GM19035 (cell line): ENCODE results near the gene PLCH1.
"Not testable (repeated sequence)": the region's sequence is repeated elsewhere in the genome, so short reads cannot be mapped to it uniquely, and the experiment has no call there.

Experiments
- ATAC-seq: cut with Tn5 transposase; IDR thresholded peaks from one replicate; pipeline ENCODE4 v1.9.1; 2021; ENCODE audit not compliant: unreplicated experiment

Gene PLCH1

DNA sequence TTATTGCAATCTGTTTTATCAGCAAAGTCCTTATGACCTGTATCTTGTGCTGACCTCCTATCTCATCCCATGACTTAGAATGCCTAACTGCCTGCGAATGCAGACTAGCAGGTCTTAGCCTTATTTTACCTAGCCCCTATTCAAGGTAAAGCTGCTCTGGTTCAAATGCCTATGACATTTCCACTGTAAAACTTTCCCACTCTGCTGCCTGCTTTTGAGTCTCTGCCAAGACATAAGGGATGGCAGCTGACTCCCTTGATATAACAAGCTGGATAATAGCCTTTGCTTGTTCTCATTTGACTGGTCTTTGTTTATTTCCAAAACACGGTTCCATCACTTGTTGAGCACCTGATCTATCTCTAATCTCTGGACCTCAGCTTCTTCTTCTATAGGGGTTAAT is 319.5 kb downstream of the PLCH1 start:
- ATAC-seq = no peak

GRCh38 chr3:155424323-155424710 is 320.6 kb downstream of the PLCH1 start:
- no peak for ATAC-seq

DNA sequence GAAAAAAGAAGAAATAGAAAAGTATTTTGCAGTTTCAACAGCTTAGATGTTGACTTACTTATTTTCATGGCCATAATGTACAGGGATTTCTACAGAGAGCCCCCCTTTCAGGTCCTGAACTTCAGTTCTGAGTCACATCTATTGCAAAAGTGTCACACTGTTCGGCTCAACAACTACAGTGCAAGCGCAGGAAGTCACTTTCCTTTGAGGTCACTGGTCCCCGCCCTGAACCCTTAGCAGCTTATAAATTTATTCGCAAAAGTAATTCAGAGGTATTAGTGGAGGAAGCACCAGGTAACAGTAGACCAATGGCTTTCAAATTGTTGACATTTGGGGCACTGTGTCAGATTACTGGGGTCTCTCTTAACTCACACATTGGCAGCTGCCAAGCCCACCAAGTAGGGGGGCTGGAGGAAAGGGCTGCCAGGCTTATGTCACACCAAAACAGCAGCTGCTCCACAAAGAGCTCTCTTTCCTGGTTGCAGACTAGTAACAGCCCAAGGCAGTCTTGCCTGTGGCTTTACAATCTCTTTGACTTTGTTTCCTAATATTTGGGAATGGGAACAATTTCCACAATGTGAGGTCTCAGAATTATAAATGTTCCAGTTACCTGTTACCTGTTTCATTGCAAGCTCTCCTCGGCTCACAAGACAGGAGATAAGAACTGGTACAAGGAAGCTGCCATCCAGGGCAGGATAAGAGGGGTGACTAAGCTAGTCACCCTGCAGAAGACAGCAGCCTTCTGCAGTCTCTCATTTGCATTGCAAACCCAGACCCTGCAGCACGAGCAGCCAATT is 321.1 kb downstream of the PLCH1 start:
- ATAC-seq = no peak

- no peak for ATAC-seq
These were observed 323.9 kb downstream of the PLCH1 start for GRCh38 chr3:155420881-155421486.

DNA sequence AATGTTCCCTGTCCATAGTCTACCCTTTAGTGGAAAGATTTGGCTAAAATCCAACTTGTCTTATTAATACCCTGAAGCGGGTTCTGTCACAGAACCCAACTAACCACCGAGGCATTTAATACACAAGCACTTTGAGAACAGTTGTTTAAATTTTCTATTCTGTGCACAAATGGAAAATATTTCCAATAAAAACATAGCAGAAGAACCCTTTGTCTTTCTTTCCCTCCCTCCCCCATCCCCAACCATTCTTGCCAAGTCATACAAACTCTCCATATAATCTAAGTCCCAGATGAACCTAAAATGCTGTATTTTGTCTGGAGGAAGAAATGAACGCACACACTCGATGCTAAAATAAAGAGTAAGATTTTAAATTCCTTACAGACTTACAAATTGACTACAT is 324.5 kb downstream of the PLCH1 start:
- no peak for ATAC-seq

DNA sequence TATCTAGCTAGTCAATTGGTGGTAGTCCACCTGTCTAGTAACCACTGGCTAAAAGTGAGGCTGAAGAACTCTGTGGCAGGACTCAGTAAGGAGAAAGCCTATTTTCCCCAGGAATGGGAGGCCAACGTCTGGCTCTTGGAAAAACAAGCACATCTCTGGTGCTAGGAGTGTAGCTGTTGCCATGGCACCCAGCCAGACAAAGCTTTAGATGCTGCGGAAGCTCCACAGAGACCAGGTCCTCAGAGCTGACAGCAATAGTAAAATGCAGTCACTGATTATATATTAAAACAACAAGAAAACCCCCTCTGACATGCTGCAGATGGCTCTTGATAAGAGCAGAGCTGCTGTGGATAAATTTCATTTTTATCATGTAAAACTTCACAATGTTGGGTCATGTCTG is 326.5 kb downstream of the PLCH1 start:
- no peak for ATAC-seq

GRCh38 chr3:155417119-155417517 is 327.8 kb downstream of the PLCH1 start:
- no peak for ATAC-seq

DNA sequence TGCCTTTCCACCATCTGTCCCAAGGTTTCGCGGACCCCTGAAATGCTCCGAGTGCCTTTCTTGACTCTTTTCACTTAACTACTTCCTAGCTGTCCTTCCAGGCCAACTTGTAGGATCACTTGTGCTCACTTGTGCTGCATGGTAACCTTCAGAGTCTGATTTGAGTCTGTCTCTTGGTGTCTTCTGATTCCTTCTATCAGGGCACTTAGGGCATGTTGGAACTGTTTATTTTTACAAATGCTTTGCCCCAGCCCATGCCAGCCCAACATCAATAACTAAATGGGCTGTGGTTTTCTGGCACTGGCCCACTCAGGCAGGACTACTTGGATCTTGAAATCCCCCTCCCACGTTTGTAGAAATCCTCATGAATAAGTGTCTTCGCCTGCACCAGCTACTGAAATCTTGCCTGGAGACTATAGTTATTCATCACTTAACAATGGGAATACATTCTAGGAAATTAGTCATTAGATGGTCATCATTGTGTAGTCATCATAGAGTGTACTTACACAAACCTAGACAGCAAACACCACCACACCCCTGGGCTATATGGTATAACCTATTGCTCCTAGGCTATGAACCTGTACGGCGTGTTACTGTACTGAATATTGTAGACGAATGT is 328.3 kb downstream of the PLCH1 start:
- no peak for ATAC-seq

- no peak for ATAC-seq
These were observed 332.0 kb downstream of the PLCH1 start for GRCh38 chr3:155412904-155413303.

GRCh38 chr3:155411500-155412223 is 333.2 kb downstream of the PLCH1 start:
- ATAC-seq = no peak

DNA sequence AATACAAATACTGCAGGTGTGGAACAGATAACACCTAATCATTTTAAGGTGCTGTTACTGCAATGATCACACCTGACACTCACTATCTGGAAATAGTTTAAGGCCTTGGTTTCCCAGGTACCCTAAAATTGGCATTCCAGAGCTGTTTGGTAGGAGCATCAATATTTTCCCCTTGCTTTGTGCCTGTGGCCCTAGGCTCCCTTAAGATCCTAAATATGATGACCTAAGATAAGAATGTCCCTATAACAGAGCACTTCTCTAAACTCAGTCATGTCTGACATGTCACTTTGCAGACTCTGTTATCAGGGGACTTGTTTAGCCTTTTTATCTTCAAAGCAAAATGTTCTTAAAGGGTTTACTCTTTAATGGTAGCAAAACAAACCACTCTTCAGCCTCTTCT is 335.5 kb downstream of the PLCH1 start:
- ATAC-seq = no peak

DNA sequence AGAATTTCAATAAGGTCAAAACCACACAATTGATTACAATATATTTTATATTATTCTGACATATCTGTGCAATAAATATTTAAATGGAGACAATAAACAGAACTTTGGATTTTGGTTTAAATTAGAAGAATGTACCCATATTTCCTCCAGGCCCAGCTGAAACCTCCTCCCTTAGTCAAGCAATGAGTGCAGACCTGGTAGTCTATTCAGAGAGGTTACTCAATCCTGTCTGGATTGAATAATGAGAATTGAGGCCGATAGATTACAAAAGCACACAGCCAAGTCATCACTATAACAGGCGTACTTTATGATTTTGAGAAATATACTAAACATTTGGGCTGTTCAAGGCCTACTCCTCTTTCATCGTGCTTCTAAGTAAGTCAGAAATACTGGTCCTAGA is 336.9 kb downstream of the PLCH1 start:
- ATAC-seq = no peak

GRCh38 chr3:155407331-155407730 is 337.5 kb downstream of the PLCH1 start:
- no peak for ATAC-seq

GRCh38 chr3:155404486-155404885 is 340.4 kb downstream of the PLCH1 start:
- no peak for ATAC-seq

- no peak for ATAC-seq
These were observed 342.2 kb downstream of the PLCH1 start for GRCh38 chr3:155402656-155403055.

GRCh38 chr3:155398046-155398445 is 346.8 kb downstream of the PLCH1 start:
- ATAC-seq = no peak

GRCh38 chr3:155394896-155395295 is 350.0 kb downstream of the PLCH1 start:
- ATAC-seq = not testable (repeated sequence)

DNA sequence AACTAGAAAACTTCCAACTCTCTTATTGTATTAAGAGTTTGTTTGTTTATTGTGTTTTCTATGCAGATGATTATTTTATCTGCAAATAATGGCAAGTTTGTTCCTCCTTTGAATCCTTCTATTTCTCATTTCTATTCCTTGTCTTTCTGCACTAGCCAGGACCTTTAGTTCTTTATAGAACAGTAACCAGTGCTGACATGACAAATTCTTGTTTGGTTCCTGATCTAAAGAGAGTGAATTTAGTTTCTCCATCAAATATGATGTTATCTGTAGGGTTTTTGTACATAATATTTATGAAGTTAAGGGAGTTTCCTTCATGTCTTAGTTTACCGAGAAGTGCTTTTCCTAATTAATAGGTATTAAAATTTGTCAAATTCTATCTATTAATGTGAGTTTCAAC is 350.6 kb downstream of the PLCH1 start:
- ATAC-seq = no peak

- ATAC-seq = no peak
These were observed 351.6 kb downstream of the PLCH1 start for GRCh38 chr3:155393316-155393715.

- no peak for ATAC-seq
These were observed 352.7 kb downstream of the PLCH1 start for GRCh38 chr3:155392138-155392537.

- no peak for ATAC-seq
These were observed 353.3 kb downstream of the PLCH1 start for GRCh38 chr3:155391551-155391958.

GRCh38 chr3:155391104-155391503 is 353.8 kb downstream of the PLCH1 start:
- ATAC-seq = no peak
